GM19324 (cell line): ENCODE data around the gene NRG2.

Source experiments
- ATAC-seq: cut with Tn5 transposase; IDR thresholded peaks from one replicate; pipeline ENCODE4 v1.9.1; 2021; ENCODE audit warnings: mild to moderate bottlenecking, moderate library complexity; ENCODE audit not compliant: unreplicated experiment, low FRiP score

The NRG2 gene

GRCh38 chr5:139806726-139807646, 236.1 kb downstream of the NRG2 start:
- ATAC-seq, result no peak

GRCh38 chr5:139806111-139806510, 237.0 kb downstream of the NRG2 start:
- ATAC-seq, result no peak

- ATAC-seq, result no peak
Observed at GRCh38 chr5:139805545-139805944, 237.6 kb downstream of the NRG2 start.

- no peak for ATAC-seq
Observed at GRCh38 chr5:139804800-139805397, 238.2 kb downstream of the NRG2 start.

- ATAC-seq, result no peak
Observed at GRCh38 chr5:139803978-139804377, 239.1 kb downstream of the NRG2 start.

GRCh38 chr5:139799359-139799758, 243.7 kb downstream of the NRG2 start:
- ATAC-seq, result no peak

- ATAC-seq, result no peak
Observed at GRCh38 chr5:139798883-139799282, 244.2 kb downstream of the NRG2 start.

- no peak for ATAC-seq
Observed at GRCh38 chr5:139797856-139798510, 245.1 kb downstream of the NRG2 start.

GRCh38 chr5:139797335-139797734, 245.8 kb downstream of the NRG2 start:
- no peak for ATAC-seq
